GM12878 (cell line): ENCODE data around the gene SPR. TPM values are rescaled to one million over a fixed set of nuclear protein-coding genes. Genes with fewer than 3 reads are reported as not detected.

ENCODE experiments used
- ATAC-seq: fragments of 200-7000 bp; cut with Tn5 transposase; 3 replicates; pipeline ENCODE4 v1.9.1; 2020; ENCODE audit warnings: mild to moderate bottlenecking, moderate library complexity
- BruUV-seq: library from RNA; stranded (reverse); fragments of 400-500 nt; replicated peaks from 2 replicates; lab custom pipeline; 2021; lab: Mats Ljungman, UMichigan
- CTCF ChIA-PET: fragments of 300-600 bp; sonication (Branson Sonifier 250); formaldehyde crosslinking; extraction: SDS; loops from one replicate; lab custom pipeline; 2021; ENCODE audit warnings: inconsistent platforms; lab: Yijun Ruan, JAX
- POLR2A ChIA-PET: fragments of 350-600 bp; formaldehyde crosslinking; extraction: SDS; loops from one replicate; lab custom pipeline; 2021; ENCODE audit warnings: inconsistent platforms; lab: Charles Lee
- RAD21 ChIA-PET: fragments of 300-600 bp; sonication (Branson Sonifier 250); formaldehyde crosslinking; loops from one replicate; lab custom pipeline; 2023; ENCODE audit warnings: antibody characterized with exemption; ENCODE audit not compliant: unreplicated experiment; lab: Charles Lee
- SMC1A ChIA-PET: fragments of 300-600 bp; sonication (Branson Sonifier 250); formaldehyde crosslinking; loops from one replicate; lab custom pipeline; 2023; ENCODE audit not compliant: unreplicated experiment, uncharacterized antibody; lab: Charles Lee
- DNase-seq: peaks from one replicate; pipeline ENCODE4 v3.0.0-alpha.2; 2011; ENCODE audit warnings: low read depth, low spot score
- FAIRE-seq: peaks from 3 replicates; lab custom pipeline; 2011; peaks lifted over from hg19 to GRCh38; lab: Jason Lieb, UNC
- H2AFZ ChIP-seq: 2 replicates; pipeline ENCODE4 v1.6.0; 2011; ENCODE audit warnings: low read depth, low read length, control low read depth; ENCODE audit not compliant: control insufficient read depth
- H3K27ac ChIP-seq: 2 replicates; pipeline ENCODE4 v1.5.1; 2011; ENCODE audit warnings: control low read depth; ENCODE audit not compliant: control insufficient read depth, insufficient read depth
- H3K27me3 ChIP-seq, 2 experiments: replicated peaks in 1 of 2; 2 replicates each; pipeline versions ENCODE4 v1.6.0 to v1.6.1; 2011; ENCODE audit warnings: low read length in 1 of 2; ENCODE audit not compliant: control insufficient read depth in 2 of 2, insufficient read depth in 2 of 2
- H3K36me3 ChIP-seq, 2 experiments: 2 replicates each; pipeline ENCODE4 v1.5.1; 2011; ENCODE audit warnings: low read length in 1 of 2; ENCODE audit not compliant: control insufficient read depth in 2 of 2, insufficient read depth in 2 of 2
- H3K4me1 ChIP-seq: 2 replicates; pipeline ENCODE4 v1.6.1; 2011; ENCODE audit warnings: mild to moderate bottlenecking, low read length, moderate library complexity, mixed read lengths; ENCODE audit not compliant: control insufficient read depth, insufficient read depth
- H3K4me2 ChIP-seq: 2 replicates; pipeline ENCODE4 v1.6.0; 2011; ENCODE audit warnings: control low read depth; ENCODE audit not compliant: control insufficient read depth, insufficient read depth
- H3K4me3 ChIP-seq: fragments of 200-600 bp; sonication (generic); 2 replicates; pipeline ENCODE4 v1.5.1; 2016
- H3K79me2 ChIP-seq: 2 replicates; pipeline ENCODE4 v1.6.0; 2011; ENCODE audit warnings: low read length; ENCODE audit not compliant: control insufficient read depth, insufficient read depth
- H3K9ac ChIP-seq: 2 replicates; pipeline ENCODE4 v1.8.0; 2011; ENCODE audit warnings: low read length, control low read depth, mixed read lengths; ENCODE audit not compliant: control insufficient read depth, insufficient read depth
- H3K9me3 ChIP-seq: replicated peaks from 3 replicates; pipeline ENCODE4 v1.5.1; 2011; ENCODE audit warnings: mild to moderate bottlenecking, low read length; ENCODE audit not compliant: control insufficient read depth, insufficient read depth
- H4K20me1 ChIP-seq: 2 replicates; pipeline ENCODE4 v1.6.0; 2011; ENCODE audit not compliant: control insufficient read depth, insufficient read depth
- CEBPB ChIP-seq, 2 experiments: fragments of 150-350 bp in 1 of 2; IDR thresholded peaks; 2 replicates each; pipeline ENCODE4 v1.6.1; 2012 to 2014; ENCODE audit warnings: low read depth in 2 of 2, low read length in 2 of 2, borderline replicate concordance in 1 of 2, inconsistent platforms in 1 of 2
- CREM ChIP-seq: IDR thresholded peaks from 2 replicates; pipeline ENCODE4 v1.6.1; 2014; ENCODE audit warnings: antibody characterized with exemption, low read depth
- GABPA ChIP-seq: IDR thresholded peaks from 2 replicates; pipeline ENCODE4 v1.6.1; 2014; ENCODE audit warnings: antibody characterized with exemption, low read depth, mild to moderate bottlenecking, inconsistent platforms
- HCFC1 ChIP-seq: fragments of 150-350 bp; IDR thresholded peaks from 2 replicates; pipeline ENCODE4 v1.6.1; 2014; ENCODE audit warnings: low read length
- NR2F1 ChIP-seq: fragments of 450-650 bp; conservative IDR thresholded peaks from 2 replicates; pipeline ENCODE4 v1.6.1; 2017; ENCODE audit warnings: mild to moderate bottlenecking
- POLR2A ChIP-seq: IDR thresholded peaks from 2 replicates; pipeline ENCODE4 v1.6.1; 2011; ENCODE audit warnings: low read depth, mild to moderate bottlenecking, low read length
- PRDM15 ChIP-seq: fragments of 450-650 bp; formaldehyde crosslinking; IDR thresholded peaks from 2 replicates; pipeline ENCODE4 v1.4.0; 2020; ENCODE audit warnings: mild to moderate bottlenecking, moderate library complexity
- RAD21 ChIP-seq: IDR thresholded peaks from 2 replicates; pipeline ENCODE4 v1.6.1; 2011; ENCODE audit warnings: mild to moderate bottlenecking, low read depth, low read length, moderate library complexity; ENCODE audit not compliant: insufficient read depth
- RELB ChIP-seq: fragments of 450-650 bp; IDR thresholded peaks from 2 replicates; pipeline ENCODE4 v1.6.1; 2017; ENCODE audit warnings: low read depth, mild to moderate bottlenecking, moderate library complexity
- WRNIP1 ChIP-seq: IDR thresholded peaks from 2 replicates; pipeline ENCODE4 v1.6.1; 2011; ENCODE audit warnings: low read depth, low read length, improper control_type of control experiment, borderline replicate concordance
- ZBTB33 ChIP-seq: fragments of 450-650 bp; IDR thresholded peaks from 2 replicates; pipeline ENCODE4 v1.6.1; 2017; ENCODE audit warnings: mild to moderate bottlenecking
- ZNF207 ChIP-seq: fragments of 450-650 bp; IDR thresholded peaks from 2 replicates; pipeline ENCODE4 v1.6.1; 2014; ENCODE audit warnings: antibody characterized with exemption, mild to moderate bottlenecking, borderline replicate concordance
- ZNF24 ChIP-seq: fragments of 450-650 bp; IDR thresholded peaks from 2 replicates; pipeline ENCODE4 v1.6.1; 2017; ENCODE audit warnings: antibody characterized with exemption, mild to moderate bottlenecking
- WGBS: methylation state at CpG from one replicate; pipeline ENCODE4 v1.1.6; 2016; ENCODE audit warnings: low lambda C conversion rate; ENCODE audit not compliant: insufficient replicate concordance, insufficient coverage; ENCODE audit errors: missing lambda C conversion rate; 5-methylcytosine and 5-hydroxymethylcytosine counted together
- in situ Hi-C: fragments of 300-500 bp; cut with MboI; formaldehyde crosslinking; loops from 9 replicates; pipeline ENCODE4 v1.14.3; 2018; ENCODE audit warnings: mixed read lengths
- intact Hi-C: fragments of 100-400 bp; cut with micrococcal nuclease; formaldehyde crosslinking; loops from one replicate; pipeline ENCODE4 v1.14.2; 2022; ENCODE audit not compliant: unreplicated experiment
- polyA plus RNA-seq, 11 experiments: library from polyadenylated mRNA; depleted of rRNA in 4 of 11; unstranded in 6 of 11; stranded (reverse) in 5 of 11; fragments of >200 nt; fragmentation: Nextera tagmentation in 4 of 11; fragmentation: Illumina TruSeq in 1 of 11; extraction: Ambion mirVana in 4 of 11; extraction: Trizol in 1 of 11; gene quantifications; 1 replicate in 1 of 11; 2 replicates in 10 of 11; pipeline versions ENCODE4 v1.2.1 to v1.2.3, GENCODE V29; 2011 to 2016; ENCODE audit warnings: inconsistent platforms in 2 of 11, missing spikeins in 2 of 11, low read depth in 1 of 11
- total RNA-seq, 4 experiments: library from RNA; depleted of rRNA in 3 of 4; stranded (reverse); fragments of >200 nt in 3 of 4; fragmentation: Illumina TruSeq in 1 of 4; extraction: Trizol in 1 of 4; gene quantifications; 2 replicates each; pipeline versions ENCODE4 v1.2.1 to v1.2.3, GENCODE V29; 2013 to 2021
- TF ChIP-seq, protein P1 (sequence below): fragments of 150-350 bp; IDR thresholded peaks from 2 replicates; pipeline ENCODE4 v1.6.1; 2016; ENCODE audit warnings: low read depth, low read length

The SPR gene
- total and polyA plus RNA-seq, 10 of the 15 experiments (the other 5 are each of a cell fraction or from before 2014, with no cell fraction given), result 0.68 to 7.8 (median 2.5) TPM

GRCh38 chr2:72863046-72863445 lies 24.2 kb upstream of the SPR start:
- SMC1A ChIA-PET, result interaction anchor here (0.6 to 1.5 kb wide), 5 partner anchors 25 to 543 kb away, joined by 3 to 5 read pairs (median 4); partner anchors contain the start of gene SPR
- 41% methylated on average over 13 of the region's 13 CpGs for WGBS
- Histone ChIP-seq H3K27ac (no peak overlapping the region), H3K9ac (no peak overlapping the region), H3K79me2 (no peaks in the 10 kb centered on the region), H3K4me1 (peaks cover 7% of the 10 kb centered on the region), H3K4me2 (peak overlapping the region; percentile 89), H3K36me3 (no peaks in the 10 kb centered on the region), H3K9me3 (no peaks in the 10 kb centered on the region), H4K20me1 (no peaks in the 10 kb centered on the region), H3K4me3 (no peak overlapping the region), H2AFZ (no peak overlapping the region), H3K27me3 (no peaks in the 10 kb centered on the region)
- POLR2A ChIA-PET, result no interaction called here
- RAD21 ChIA-PET, result interaction anchor here (0.6 to 1.3 kb wide), 2 partner anchors 55 to 91 kb away, joined by 3 to 4 read pairs; partner anchors contain the start of gene EMX1
- DNase-seq (no peak), ATAC-seq (no peak), FAIRE-seq (no peak)
- intact Hi-C loops, result loop anchor here (2.0 kb wide), 1 partner anchor 40 kb away; no protein-coding TSS in a partner anchor
- BruUV-seq, result no TSS peak
- in situ Hi-C loops, result no loop called here
- CTCF ChIA-PET, result interaction anchor here (0.6 to 6.0 kb wide), 23 partner anchors 9 to 314 kb away, joined by 3 to 52 read pairs (median 4); partner anchors contain the start of gene SPR
- no peak for TF ChIP-seq PRDM15 (CRISPR knock-in tag)
- TF ChIP-seq CEBPB (IDR thresholded peaks at IDR 0.05; ENCODE audit: borderline replicate concordance in 1 of 2, low read depth in 2 of 2, low read length in 2 of 2), result no peak
- no peak for TF ChIP-seq ZNF24
- TF ChIP-seq, protein P1, sequence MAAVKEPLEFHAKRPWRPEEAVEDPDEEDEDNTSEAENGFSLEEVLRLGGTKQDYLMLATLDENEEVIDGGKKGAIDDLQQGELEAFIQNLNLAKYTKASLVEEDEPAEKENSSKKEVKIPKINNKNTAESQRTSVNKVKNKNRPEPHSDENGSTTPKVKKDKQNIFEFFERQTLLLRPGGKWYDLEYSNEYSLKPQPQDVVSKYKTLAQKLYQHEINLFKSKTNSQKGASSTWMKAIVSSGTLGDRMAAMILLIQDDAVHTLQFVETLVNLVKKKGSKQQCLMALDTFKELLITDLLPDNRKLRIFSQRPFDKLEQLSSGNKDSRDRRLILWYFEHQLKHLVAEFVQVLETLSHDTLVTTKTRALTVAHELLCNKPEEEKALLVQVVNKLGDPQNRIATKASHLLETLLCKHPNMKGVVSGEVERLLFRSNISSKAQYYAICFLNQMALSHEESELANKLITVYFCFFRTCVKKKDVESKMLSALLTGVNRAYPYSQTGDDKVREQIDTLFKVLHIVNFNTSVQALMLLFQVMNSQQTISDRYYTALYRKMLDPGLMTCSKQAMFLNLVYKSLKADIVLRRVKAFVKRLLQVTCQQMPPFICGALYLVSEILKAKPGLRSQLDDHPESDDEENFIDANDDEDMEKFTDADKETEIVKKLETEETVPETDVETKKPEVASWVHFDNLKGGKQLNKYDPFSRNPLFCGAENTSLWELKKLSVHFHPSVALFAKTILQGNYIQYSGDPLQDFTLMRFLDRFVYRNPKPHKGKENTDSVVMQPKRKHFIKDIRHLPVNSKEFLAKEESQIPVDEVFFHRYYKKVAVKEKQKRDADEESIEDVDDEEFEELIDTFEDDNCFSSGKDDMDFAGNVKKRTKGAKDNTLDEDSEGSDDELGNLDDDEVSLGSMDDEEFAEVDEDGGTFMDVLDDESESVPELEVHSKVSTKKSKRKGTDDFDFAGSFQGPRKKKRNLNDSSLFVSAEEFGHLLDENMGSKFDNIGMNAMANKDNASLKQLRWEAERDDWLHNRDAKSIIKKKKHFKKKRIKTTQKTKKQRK, result no peak
- no peak for TF ChIP-seq POLR2A
- TF ChIP-seq HCFC1, result no peak
- TF ChIP-seq RAD21, result no peak
- TF ChIP-seq RELB, result no peak
- no peak for TF ChIP-seq ZNF207
- TF ChIP-seq NR2F1, result no peak
- no peak for TF ChIP-seq ZBTB33
- TF ChIP-seq CREM, result no peak
- TF ChIP-seq WRNIP1, result no peak
- no peak for TF ChIP-seq GABPA
